Kidney (tissue), 14 donors: Measurements from ENCODE around the gene ROBO4. TPM values are rescaled to one million over a fixed set of nuclear protein-coding genes. Genes with fewer than 3 reads are reported as not detected.

Experiments used
- DNase-seq, 5 donors: peaks; one replicate each; pipeline ENCODE4 v3.0.0-alpha.2; 2013 to 2020
- FAIRE-seq: peaks from 2 replicates; lab custom pipeline; 2012; peaks lifted over from hg19 to GRCh38; lab: Jason Lieb, UNC
- H3K27ac ChIP-seq, 2 donors: one replicate each; pipeline ENCODE4 v1.7.0; 2013; ENCODE audit warnings: low read depth in 2 of 2, low read length in 2 of 2, inconsistent platforms in 1 of 2
- H3K27me3 ChIP-seq: one replicate; pipeline ENCODE4 v1.7.1; 2013; ENCODE audit warnings: low read length, inconsistent platforms; ENCODE audit not compliant: control insufficient read depth, insufficient read depth
- H3K36me3 ChIP-seq, 3 donors: one replicate each; pipeline versions ENCODE4 v1.7.0 to v1.7.1; 2013; ENCODE audit warnings: low read length in 3 of 3, control low read depth in 1 of 3, inconsistent platforms in 1 of 3; ENCODE audit not compliant: insufficient read depth in 3 of 3, control insufficient read depth in 2 of 3
- H3K4me1 ChIP-seq, 3 donors: one replicate each; pipeline versions ENCODE4 v1.7.0 to v1.7.1; 2013; ENCODE audit warnings: low read length in 3 of 3, inconsistent platforms in 1 of 3, low read depth in 1 of 3; ENCODE audit not compliant: control insufficient read depth in 2 of 3, insufficient read depth in 2 of 3
- H3K4me3 ChIP-seq, 3 donors: one replicate each; pipeline versions ENCODE4 v1.7.0 to v1.8.1; 2013; ENCODE audit warnings: low read length in 3 of 3, control low read depth in 1 of 3, inconsistent platforms in 1 of 3
- H3K9ac ChIP-seq, 3 donors: one replicate each; pipeline versions ENCODE4 v1.7.0 to v1.7.1; 2013; ENCODE audit warnings: low read length in 3 of 3, control low read depth in 1 of 3, inconsistent platforms in 1 of 3
- H3K9me3 ChIP-seq, 3 donors: one replicate each; pipeline versions ENCODE4 v1.7.0 to v1.7.1; 2013; ENCODE audit warnings: low read length in 3 of 3, control low read depth in 1 of 3, inconsistent platforms in 1 of 3; ENCODE audit not compliant: control insufficient read depth in 2 of 3, insufficient read depth in 1 of 3
- intact Hi-C: fragments of 100-400 bp; cut with DNase I; formaldehyde crosslinking; loops from one replicate; pipeline ENCODE4 v1.11.1; 2022
- polyA plus RNA-seq: library from polyadenylated mRNA; stranded (reverse); fragments of 350-450 nt; fragmentation: Illumina TruSeq; extraction: RNeasy Lipid Tissue Mini Kit (QIAGEN cat#74804); gene quantifications from one replicate; pipeline ENCODE4 v1.2.3, GENCODE V29; 2014; ENCODE audit warnings: low read depth, low replicate concordance; ENCODE audit not compliant: insufficient read depth
- total RNA-seq: library from RNA; stranded (reverse); fragmentation: NEBNext Ultra II Directional; extraction: Animal tissue kit (Norgen Biotek cat#: 25700); gene quantifications from one replicate; pipeline ENCODE4 v1.2.1, GENCODE V29; 2021
- TF ChIP-seq, protein P1 (sequence below): IDR thresholded peaks from 3 replicates; pipeline ENCODE4 v1.5.1; 2012; ENCODE audit warnings: mild to moderate bottlenecking, moderate library complexity, borderline replicate concordance; ENCODE audit not compliant: insufficient read depth; ENCODE audit errors: extremely low read depth
- donor health status: control.
- donor health status: control.
- donor health status: control.
- donor health status: control.
- donor health status: control.
- donor health status: DM: yes; HTN: yes; CAD: no.
- donor health status: Normal renal cell carcinoma (clear cell type).

The ROBO4 gene
- total and polyA plus RNA-seq, 2 donors from 2014 or later: 12.8 to 29.5 TPM

GRCh38 chr11:124879493-124880289 lies 18.0 kb downstream of the ROBO4 start:
- FAIRE-seq: no peak
- intact Hi-C loops: no loop called here

DNA sequence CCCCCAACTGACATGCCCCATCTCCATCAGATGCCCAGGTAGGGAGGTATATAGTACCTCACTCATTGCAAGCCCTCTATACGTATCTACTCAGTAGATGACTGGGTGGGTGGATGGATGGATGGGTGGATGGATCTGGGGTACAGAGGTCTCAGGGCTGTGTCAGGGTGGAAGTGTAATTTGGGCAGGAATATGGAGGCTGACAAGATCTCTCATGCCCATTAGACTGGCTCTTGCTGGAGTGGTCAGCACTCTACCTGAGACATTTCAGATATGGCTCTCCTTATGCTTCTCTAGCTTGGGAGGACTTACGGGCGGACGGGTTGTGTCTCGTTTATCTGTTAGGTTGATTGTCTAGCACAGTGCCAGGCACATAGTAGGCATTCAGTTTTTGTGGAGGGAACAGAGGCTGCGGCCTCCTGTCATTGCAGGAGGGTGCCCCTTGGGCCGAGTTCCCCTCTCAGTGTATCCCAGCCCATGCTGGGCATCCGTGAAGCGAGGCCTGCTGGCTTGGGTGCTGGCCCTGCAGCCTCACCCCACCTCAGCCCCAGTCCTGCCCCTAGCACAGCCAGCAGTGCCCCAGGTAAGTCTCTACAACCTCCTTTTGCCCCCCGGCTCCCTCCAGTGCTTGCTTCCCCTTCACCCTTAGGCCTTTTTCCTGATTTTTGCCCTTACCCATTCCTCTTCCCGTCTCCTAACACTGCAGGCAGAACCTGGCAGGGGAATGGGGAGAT lies 18.7 kb downstream of the ROBO4 start:
- Histone ChIP-seq H3K27me3 (no peaks in the 10 kb centered on the region), H3K36me3 (no peaks in the 10 kb centered on the region), H3K9ac (no peak overlapping the region), H3K4me3 (no peak overlapping the region), H3K9me3 (no peaks in the 10 kb centered on the region), H3K27ac (no peak overlapping the region), H3K4me1 (peaks cover 0 to 11% (median 4%) of the 10 kb centered on the region in 3 donors)
- intact Hi-C loops: no loop called here
- FAIRE-seq: no peak
- DNase-seq: no peak
- TF ChIP-seq, protein P1, sequence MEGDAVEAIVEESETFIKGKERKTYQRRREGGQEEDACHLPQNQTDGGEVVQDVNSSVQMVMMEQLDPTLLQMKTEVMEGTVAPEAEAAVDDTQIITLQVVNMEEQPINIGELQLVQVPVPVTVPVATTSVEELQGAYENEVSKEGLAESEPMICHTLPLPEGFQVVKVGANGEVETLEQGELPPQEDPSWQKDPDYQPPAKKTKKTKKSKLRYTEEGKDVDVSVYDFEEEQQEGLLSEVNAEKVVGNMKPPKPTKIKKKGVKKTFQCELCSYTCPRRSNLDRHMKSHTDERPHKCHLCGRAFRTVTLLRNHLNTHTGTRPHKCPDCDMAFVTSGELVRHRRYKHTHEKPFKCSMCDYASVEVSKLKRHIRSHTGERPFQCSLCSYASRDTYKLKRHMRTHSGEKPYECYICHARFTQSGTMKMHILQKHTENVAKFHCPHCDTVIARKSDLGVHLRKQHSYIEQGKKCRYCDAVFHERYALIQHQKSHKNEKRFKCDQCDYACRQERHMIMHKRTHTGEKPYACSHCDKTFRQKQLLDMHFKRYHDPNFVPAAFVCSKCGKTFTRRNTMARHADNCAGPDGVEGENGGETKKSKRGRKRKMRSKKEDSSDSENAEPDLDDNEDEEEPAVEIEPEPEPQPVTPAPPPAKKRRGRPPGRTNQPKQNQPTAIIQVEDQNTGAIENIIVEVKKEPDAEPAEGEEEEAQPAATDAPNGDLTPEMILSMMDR: no peak

More at GRCh38 chr11:124879493-124880289, 18.0 kb downstream of the ROBO4 start:
- no peaks in the 10 kb centered on the region for H3K9me3 ChIP-seq
- DNase-seq: no peak
- H3K27me3 ChIP-seq: no peaks in the 10 kb centered on the region
- H3K4me1 ChIP-seq: peaks cover 0 to 11% (median 4%) of the 10 kb centered on the region in 3 donors
- TF ChIP-seq, protein P1: no peak
- no peak overlapping the region for H3K4me3 ChIP-seq
- H3K27ac ChIP-seq: no peak overlapping the region
- no peaks in the 10 kb centered on the region for H3K36me3 ChIP-seq
- no peak overlapping the region for H3K9ac ChIP-seq

GRCh38 chr11:124877910-124878758 lies 19.5 kb downstream of the ROBO4 start:
- Histone ChIP-seq H3K9me3 (no peaks in the 10 kb centered on the region), H3K27me3 (no peaks in the 10 kb centered on the region), H3K36me3 (no peaks in the 10 kb centered on the region), H3K4me3 (no peak overlapping the region), H3K27ac (no peak overlapping the region), H3K4me1 (peaks cover 0 to 11% (median 4%) of the 10 kb centered on the region in 3 donors), H3K9ac (peak overlapping the region in 1 of 3 donors; percentile 7)
- FAIRE-seq (no peak), DNase-seq (no peak)
- TF ChIP-seq, protein P1: no peak
- intact Hi-C loops: no loop called here
